COLO829 (cell line): ENCODE results near the gene EHD4.

Experiments used
- DNase-seq: peaks from one replicate; pipeline ENCODE4 v3.0.0; 2012; ENCODE audit warnings: low spot score

Gene EHD4

GRCh38 chr15:41957021-41957897 is 15.1 kb downstream of the EHD4 start:
- no peak for DNase-seq

- DNase-seq, result no peak
Measured at GRCh38 chr15:41955807-41956525, 16.4 kb downstream of the EHD4 start.

- no peak for DNase-seq
Measured at GRCh38 chr15:41955100-41955499, 17.3 kb downstream of the EHD4 start.

- DNase-seq, result no peak
Measured at GRCh38 chr15:41954036-41954435, 18.3 kb downstream of the EHD4 start.

- DNase-seq, result no peak
Measured at GRCh38 chr15:41952013-41952563, 20.3 kb downstream of the EHD4 start.

GRCh38 chr15:41951571-41951970 is 20.8 kb downstream of the EHD4 start:
- DNase-seq, result no peak

- no peak for DNase-seq
Measured at GRCh38 chr15:41950489-41950888, 21.9 kb downstream of the EHD4 start.

GRCh38 chr15:41950127-41950483 is 22.3 kb downstream of the EHD4 start:
- no peak for DNase-seq

GRCh38 chr15:41949401-41950126 is 22.8 kb downstream of the EHD4 start:
- DNase-seq, result no peak

GRCh38 chr15:41948490-41948889 is 23.9 kb downstream of the EHD4 start:
- DNase-seq, result no peak

GRCh38 chr15:41946970-41947369 is 25.4 kb downstream of the EHD4 start:
- no peak for DNase-seq

GRCh38 chr15:41945731-41946130 is 26.6 kb downstream of the EHD4 start:
- DNase-seq, result no peak

- DNase-seq, result no peak
Measured at GRCh38 chr15:41945221-41945620, 27.1 kb downstream of the EHD4 start.

GRCh38 chr15:41944313-41944940 is 27.9 kb downstream of the EHD4 start:
- DNase-seq, result peak; percentile 63

- DNase-seq, result no peak
Measured at GRCh38 chr15:41943543-41944312, 28.6 kb downstream of the EHD4 start.

GRCh38 chr15:41942886-41943285 is 29.5 kb downstream of the EHD4 start:
- DNase-seq, result no peak

- no peak for DNase-seq
Measured at GRCh38 chr15:41941644-41942415, 30.5 kb downstream of the EHD4 start.

- no peak for DNase-seq
Measured at GRCh38 chr15:41940441-41940857, 31.9 kb downstream of the EHD4 start.

GRCh38 chr15:41939986-41940385 is 32.4 kb downstream of the EHD4 start:
- DNase-seq, result no peak

- no peak for DNase-seq
Measured at GRCh38 chr15:41937568-41937923, 34.8 kb downstream of the EHD4 start.
